ENCODE measurements around the gene PRDM16. TPM values are rescaled to one million over a fixed set of nuclear protein-coding genes. Genes with fewer than 3 reads are reported as not detected.
A peak's percentile ranks its signal among the peaks of the same experiment; 100 is the strongest.

Gene PRDM16
- total and polyA plus RNA-seq, 2 of the 4 experiments (the other 2 are of a cell fraction) = 0.02 TPM; not detected in 1

DNA sequence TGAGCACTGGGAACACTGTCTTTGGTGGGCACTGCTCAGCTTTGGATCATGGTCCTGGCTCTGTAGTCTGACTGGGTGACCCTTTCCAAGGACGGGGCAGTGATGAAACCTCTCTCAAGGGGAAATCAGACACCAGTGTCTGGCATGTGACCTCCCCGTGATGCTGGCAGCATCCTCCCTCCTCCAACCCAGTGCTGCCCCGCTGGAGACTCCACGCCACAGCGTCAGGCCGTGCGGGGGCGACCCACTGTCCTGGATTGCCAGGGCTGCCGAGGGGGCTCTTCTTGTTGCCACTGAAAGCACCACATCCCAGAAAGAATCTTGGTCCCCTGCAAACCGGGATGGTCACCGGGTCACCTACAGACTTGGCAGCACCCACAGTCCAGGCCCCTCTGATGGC lies 239.1 kb downstream of the PRDM16 start:
- peak overlapping the region; percentile 17 for H2AFZ ChIP-seq (replicated peaks; ENCODE audit: low read length, poor library complexity)
- H2BK15ac ChIP-seq (ENCODE audit: low read depth, low read length) = no peak overlapping the region; the same call in 2 of the 3 replicates
- no peak for TF ChIP-seq MXI1 (IDR thresholded peaks at IDR 0.05; ENCODE audit: borderline replicate concordance, low read depth, low read length)
- H2AK5ac ChIP-seq (ENCODE audit: low read depth, low read length) = no peak overlapping the region; the same call in 1 of the 2 replicates
- H4K5ac ChIP-seq (ENCODE audit: low read depth, low read length) = no peak overlapping the region
- H3K27ac ChIP-seq (ENCODE audit: insufficient read depth, low read length) = no peak overlapping the region
- intact Hi-C loops (cut with micrococcal nuclease) = no loop called here
- 0 out of 2 replicates have a peak overlapping the region, but pooled peaks have one; percentile 1 for H3K4ac ChIP-seq (ENCODE audit: low read depth, low read length)
- H3K18ac ChIP-seq (ENCODE audit: low read depth, low read length) = no peak overlapping the region
- no peaks in the 10 kb centered on the region; the same call in 1 of the 2 replicates for H4K20me1 ChIP-seq (ENCODE audit: insufficient read depth, low read length)
- dilution Hi-C loops (cut with HindIII; ENCODE audit: low sequenced_read_pairs, unreplicated experiment) = no loop called here
- ChIA-PET POLR2A (ENCODE audit: unreplicated experiment) (no interaction called here), CTCF (no interaction called here)
- no peak overlapping the region for H2AK9ac ChIP-seq (replicated peaks; ENCODE audit: low read depth, low read length, poor library complexity)
- WGBS, 2 experiments (ENCODE audit: extremely low coverage in 2 of 2, insufficient read length in 1 of 2) = 100% methylated on average over 2 of the region's 11 CpGs; no CpG with 5 or more reads in 1 of the 2 experiments
- no peak overlapping the region for H4K91ac ChIP-seq (ENCODE audit: insufficient read depth, low read depth, low read length)
- no peaks in the 10 kb centered on the region for H3K36me3 ChIP-seq (ENCODE audit: control insufficient read depth, insufficient read depth, low read length)
- no peak overlapping the region for H3K14ac ChIP-seq (replicated peaks; ENCODE audit: low read depth, low read length)
- H3K4me1 ChIP-seq (ENCODE audit: control insufficient read depth, insufficient read depth, low read length) = peaks cover 9% of the 10 kb centered on the region
- in situ Hi-C loops (cut with MboI; ENCODE audit: low sequenced_read_pairs) = loop anchor here (25.0 kb wide), 1 partner anchor 896 kb away; the partner anchor contains the start of gene PEX10
- DNase-seq = no peak
- H2BK120ac ChIP-seq (ENCODE audit: low read depth, low read length) = no peak overlapping the region
- no peaks in the 10 kb centered on the region for H3K9me3 ChIP-seq (ENCODE audit: control insufficient read depth, insufficient read depth, low read length)
- no peak overlapping the region for H3K4me3 ChIP-seq (ENCODE audit: insufficient read depth, low read depth, low read length)
- no peak overlapping the region for H3K23ac ChIP-seq (ENCODE audit: low read depth, low read length)
- H2BK20ac ChIP-seq (ENCODE audit: low read depth, low read length) = no peak overlapping the region
- H4K8ac ChIP-seq (ENCODE audit: low read depth in 2 of 2, low read length in 2 of 2) = no peak overlapping the region
- no peak overlapping the region for H2BK5ac ChIP-seq (ENCODE audit: low read depth, low read length, poor library complexity, severe bottlenecking)
- peaks cover 5% of the 10 kb centered on the region; the same call in 1 of the 2 replicates for H3K27me3 ChIP-seq (ENCODE audit: control insufficient read depth, insufficient read depth, low read length)
- no peak overlapping the region for H3K56ac ChIP-seq (ENCODE audit: extremely low read depth, insufficient read depth, low read length)
- no peak overlapping the region for H3K4me2 ChIP-seq (ENCODE audit: low read depth, low read length)
- no peak for ATAC-seq (ENCODE audit: low read depth)
- peaks cover 13% of the 10 kb centered on the region for H3K9me1 ChIP-seq (ENCODE audit: insufficient read depth, low read length)
- no TSS peak for BruUV-seq (replicated peaks)
- no peak overlapping the region for H3K9ac ChIP-seq (ENCODE audit: low read depth, low read length)
- no peaks in the 10 kb centered on the region for H3K79me1 ChIP-seq (ENCODE audit: low read depth in 1 of 2, low read length in 2 of 2)
